GM19240 (cell line): Measurements from ENCODE around the gene MSN.
"Not testable (repeated sequence)": the region's sequence is repeated elsewhere in the genome, so short reads cannot be mapped to it uniquely, and the experiment has no call there.

ENCODE experiments used
- DNase-seq: peaks from one replicate; pipeline ENCODE4 v3.0.0; 2011; ENCODE audit warnings: low spot score; ENCODE audit not compliant: insufficient read length

Gene MSN

DNA sequence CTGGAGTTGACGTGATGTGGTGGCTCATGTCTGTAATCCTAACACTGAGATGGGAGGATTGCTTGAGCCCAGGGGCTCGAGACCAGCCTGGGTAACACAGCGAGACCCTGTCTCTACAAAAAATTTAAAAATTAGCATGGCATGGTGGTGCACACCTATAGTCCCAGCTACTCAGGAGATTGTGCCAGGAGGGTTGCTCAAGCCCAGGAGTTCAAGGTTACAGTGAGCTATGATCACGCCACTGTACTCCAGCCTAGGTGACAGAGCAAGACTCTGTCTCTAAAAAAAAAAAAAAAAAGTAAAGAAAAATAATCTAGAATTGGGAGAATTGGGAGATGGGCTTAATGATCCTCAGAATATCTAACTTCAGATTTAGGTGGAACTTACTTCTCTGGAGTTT is 51.1 kb downstream of the MSN start:
- no peak for DNase-seq

DNA sequence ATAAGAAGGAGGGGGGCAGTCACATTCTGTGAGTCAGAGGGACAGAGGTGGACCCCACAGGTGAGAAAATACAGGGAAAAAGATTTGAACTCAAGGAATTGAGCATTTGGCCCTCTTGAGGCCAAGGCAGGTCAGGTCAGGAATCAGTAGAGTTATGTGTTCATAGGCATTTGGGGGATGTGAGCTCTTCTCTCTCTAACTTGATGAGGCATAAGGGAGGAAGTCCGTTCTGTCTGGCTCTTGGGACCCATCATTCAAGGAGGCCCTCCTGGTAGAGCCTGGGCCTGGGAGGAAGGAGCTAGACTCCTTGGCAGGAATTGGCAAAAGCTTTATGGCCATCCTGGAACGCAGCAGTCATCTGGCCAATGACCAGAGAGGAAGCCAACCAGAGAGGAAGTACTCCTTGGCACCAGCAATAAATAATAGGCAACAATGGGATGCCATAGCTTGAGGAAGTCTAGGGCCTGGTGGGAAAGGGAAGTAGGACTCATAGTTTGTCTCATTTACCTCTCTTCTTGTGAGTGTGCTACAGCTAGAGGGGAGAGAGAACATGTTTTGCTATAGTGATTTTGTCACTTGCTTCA is 53.0 kb downstream of the MSN start:
- no peak for DNase-seq

DNA sequence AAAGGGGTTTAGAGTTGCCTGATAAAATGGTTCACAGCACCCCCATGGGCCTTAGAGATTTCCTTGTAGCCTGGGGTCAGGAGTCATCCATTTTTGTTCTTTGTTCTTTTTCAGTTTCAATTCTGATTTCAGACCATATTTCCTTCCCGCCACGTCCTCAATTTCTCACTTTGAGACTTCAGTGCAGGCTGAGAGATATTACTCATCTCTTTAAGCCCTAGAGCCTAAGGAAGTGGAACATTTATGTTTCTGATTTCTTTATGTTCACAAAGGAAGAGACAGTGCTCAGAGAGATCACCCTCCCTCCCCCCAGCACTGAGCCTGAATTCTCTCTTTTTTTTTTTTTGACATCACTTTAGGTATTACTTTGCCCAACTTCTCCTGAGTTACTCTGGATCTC is 56.3 kb downstream of the MSN start:
- DNase-seq = no peak

DNA sequence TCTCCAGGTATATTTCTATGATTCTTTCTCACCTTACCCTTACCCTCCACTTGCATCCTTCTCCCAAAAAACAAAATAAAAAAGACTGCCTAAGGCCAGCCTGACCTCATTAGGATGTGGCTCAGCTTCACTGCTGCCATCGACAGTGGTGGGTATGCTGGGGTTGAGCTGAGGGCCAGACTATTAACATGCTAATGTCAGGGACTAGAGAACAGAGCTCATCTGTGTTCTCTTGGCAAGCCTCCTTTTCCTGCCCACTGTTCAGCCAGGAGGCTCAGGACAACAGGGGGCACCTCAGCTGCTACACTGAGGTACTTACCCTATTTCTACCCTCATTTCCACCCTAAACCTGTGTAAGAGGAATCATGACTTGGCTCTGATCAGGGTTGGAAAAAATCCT is 59.3 kb downstream of the MSN start:
- DNase-seq = no peak

DNA sequence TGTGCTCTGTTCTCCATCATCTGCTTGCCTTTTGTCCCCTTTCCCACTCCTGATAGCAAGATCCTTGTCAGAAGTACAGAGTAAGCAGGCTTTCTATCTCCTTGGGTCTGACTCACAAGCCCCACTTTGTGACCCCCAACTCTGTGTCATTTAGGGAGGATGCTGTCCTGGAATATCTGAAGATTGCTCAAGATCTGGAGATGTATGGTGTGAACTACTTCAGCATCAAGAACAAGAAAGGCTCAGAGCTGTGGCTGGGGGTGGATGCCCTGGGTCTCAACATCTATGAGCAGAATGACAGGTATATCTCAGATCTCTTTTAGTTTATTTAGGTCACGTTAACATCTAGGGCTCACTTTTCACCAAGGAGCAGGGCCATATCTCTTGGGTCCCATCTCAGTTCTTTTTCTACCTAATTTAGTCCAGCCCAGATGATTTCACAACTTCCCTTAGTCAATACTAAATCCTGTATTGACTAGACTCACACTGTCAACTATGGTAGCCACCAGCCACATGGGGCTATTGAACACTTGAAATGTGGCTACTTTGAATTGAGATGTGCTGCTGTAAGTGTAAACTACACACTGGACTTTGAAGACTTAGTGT is 64.3 kb downstream of the MSN start:
- DNase-seq = no peak

DNA sequence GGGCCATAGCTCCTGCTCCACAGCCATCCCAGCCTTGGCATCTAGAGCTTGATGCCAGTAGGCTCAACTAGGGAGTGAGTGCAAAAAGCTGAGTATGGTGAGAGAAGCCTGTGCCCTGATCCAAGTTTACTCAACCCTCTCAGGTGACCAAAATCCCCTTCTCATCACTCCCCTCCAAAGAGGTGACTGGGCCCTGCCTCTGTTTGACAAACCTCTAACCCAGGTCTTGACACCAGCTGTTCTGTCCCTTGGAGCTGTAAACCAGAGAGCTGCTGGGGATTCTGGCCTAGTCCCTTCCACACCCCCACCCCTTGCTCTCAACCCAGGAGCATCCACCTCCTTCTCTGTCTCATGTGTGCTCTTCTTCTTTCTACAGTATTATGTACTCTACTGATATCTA is 73.5 kb downstream of the MSN start:
- DNase-seq = no peak

DNA sequence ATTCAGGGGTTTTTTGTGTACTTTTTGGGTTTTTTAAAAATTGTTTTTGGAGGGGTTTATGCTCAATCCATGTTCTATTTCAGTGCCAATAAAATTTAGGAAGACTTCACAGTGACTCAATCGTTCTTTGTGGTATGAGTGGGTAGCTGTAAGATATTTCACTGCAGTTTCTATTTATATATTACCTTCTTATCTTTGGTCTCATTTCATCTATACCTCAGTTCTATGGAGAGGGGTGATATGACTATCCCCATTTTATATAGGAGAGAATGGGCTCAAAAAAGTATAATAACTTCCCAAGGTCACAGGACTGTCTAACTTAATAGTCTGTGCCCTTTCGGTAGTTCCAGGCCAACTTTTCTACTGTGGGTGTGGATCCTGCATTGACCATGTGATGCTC is 74.4 kb downstream of the MSN start:
- DNase-seq = no peak

DNA sequence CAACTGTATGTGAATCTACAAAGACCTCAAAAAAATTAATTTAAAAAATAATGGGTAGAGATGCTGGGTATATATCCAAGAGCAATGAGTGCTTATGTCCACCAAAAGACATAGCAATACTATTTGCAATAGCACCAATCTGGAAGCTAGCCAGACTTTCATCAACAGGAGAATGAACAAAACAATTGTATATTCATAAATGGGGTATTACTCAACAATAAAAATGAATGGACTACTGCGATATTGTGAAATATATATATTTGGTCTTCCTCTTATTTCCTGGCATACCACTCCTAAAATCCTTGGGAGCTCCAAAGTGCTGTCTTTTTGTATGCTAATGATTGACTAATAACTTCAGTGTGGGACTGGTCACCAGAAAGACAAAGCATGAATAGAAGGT is 77.5 kb downstream of the MSN start:
- DNase-seq = no peak

DNA sequence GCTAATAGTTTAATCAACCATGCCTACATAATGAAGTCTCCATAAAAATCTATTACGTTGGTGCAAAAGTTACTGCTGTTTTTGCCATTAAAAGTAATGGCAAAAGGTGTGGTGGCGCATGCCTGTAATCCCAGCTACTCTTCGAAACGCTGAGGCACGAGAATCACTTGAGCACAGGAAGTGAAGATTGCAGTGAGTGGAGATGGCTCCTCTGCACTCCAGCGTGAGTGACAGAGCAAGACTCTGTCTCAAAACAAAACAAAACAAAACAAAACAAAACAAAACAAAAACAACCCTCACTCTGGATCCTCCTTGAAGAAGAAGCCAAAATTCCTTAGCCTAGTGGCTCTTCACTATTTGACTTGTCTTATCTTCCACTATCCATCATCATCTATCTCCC is 78.0 kb downstream of the MSN start:
- DNase-seq = no peak

DNA sequence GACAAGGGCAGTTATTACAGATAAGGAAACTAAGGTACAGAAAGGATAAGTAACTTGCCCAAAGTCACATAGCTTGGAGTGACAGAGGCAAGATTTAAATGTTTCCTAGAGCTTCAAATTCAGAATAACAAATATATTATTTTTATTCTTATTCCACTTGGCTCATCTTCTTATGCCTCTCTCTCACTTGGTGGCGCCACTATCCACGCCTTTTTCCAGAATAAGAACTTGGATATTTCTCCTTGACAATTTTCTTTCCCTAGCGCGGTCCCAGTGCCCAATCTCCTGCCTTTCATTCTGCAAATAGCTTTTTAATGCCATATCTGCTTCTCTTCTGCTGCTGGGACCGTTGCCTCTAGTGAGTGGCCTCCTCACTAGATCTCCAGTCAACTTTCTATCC is 78.5 kb downstream of the MSN start:
- no peak for DNase-seq

DNA sequence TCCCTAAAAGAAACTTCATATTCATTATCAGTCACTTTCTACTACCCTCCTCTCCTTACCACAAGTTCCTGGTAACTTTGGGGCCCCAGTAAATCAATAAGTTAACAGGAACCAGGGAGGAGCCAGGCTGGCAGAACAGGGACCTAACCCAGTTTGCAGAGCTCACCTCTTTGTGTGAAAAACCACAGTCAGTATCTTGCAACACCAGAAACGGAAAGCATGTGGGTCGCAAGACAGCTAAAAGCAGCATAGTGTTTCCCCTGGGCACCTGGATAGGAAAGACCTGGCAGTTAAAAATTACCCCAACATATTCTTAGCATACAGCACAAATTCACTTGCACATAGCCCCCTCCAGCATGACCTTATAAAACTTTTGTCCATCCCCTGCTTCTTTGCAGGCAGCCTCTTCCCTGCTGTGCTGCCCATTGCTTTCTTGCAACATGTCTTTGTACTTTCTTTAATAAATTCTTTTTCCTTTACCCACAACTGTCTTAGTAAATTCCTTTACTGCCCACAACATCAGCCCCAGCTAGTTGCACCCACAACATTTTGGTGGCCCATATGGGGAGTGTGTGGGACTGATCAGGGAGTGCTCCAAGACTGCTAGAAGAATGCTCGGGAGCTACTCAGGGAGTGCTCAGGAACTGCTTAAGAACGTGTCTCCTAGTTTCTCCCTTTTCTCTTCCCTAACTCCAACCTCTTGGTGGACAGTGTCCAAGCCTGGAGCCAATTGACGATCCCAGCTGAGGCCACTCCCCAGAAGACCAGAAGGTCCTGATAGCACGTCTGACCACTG is 83.4 kb downstream of the MSN start:
- DNase-seq = no peak

DNA sequence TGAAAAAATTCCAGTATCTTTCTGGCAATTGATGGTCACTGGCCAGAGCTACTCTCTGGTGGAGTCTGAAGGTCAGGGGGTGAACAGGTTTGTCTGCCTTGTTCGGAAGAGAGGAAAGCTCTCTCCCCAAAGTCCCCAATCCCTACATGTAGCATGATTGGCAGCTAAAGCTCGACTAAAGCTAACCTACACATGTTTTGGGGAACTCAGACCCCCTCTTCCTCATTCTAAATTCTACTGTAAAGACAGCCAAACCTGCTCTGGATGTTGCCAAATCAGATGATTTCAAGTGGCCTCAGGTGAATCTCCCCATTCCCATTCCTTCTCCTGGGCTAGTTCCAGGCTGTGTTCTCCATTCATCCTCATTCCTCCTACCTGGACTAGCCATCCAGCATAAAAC is 84.1 kb downstream of the MSN start:
- no peak for DNase-seq

DNA sequence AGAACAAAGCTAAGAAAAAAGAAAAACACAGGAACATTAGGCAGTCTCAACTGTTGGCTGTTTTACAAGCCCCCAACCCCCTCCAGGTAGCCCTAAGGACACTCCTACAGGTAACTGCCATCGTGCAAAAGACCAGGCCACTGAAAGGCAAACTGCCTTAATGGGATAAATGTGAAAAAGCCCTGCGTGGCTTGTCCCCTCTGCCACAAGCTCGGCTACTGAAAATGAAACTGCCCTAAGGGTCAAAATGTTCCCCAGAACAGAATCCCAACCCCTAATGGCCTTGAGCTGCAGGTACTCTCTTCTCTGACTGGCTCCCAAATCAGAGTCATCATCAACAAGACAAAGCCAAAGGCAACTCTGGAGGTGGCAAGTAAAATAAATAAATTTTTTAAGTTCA is 84.8 kb downstream of the MSN start:
- no peak for DNase-seq

DNA sequence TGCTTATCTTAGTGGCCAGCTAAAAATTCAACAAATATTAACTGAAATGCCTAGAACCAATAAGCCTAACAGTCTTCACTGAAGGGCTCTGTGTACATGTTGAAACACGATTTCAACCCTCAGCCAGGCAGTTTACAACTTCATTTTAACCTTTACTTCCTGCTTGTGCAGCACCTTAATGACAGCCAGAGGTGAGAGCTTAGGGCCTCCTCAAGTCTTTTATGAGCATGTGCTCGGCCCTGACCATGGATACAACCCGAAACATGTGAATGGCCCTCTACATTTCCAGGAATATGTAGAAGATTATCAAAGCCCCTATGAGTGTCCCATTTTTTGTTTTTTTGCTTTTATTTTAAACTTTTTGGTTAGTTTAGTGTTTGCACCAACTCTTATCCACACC is 88.3 kb downstream of the MSN start:
- no peak for DNase-seq

DNA sequence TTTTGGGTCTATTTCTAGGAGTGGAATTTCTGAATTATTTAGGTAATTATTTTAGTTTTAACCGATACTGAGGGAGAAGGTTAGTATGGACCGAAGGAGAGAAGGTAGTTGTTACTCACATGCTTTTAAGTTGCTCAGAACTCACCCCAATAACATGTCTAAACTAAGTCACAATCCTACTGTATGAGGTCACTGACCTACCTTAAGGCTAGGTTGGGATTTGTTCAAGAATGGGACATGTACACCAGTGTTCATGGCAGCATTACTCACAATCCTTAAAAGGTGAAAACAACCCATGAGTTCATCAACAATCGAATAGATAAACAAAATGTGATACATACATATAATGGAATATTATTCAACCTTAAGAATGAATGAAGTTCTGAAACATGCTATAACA is 90.5 kb downstream of the MSN start:
- DNase-seq = no peak

DNA sequence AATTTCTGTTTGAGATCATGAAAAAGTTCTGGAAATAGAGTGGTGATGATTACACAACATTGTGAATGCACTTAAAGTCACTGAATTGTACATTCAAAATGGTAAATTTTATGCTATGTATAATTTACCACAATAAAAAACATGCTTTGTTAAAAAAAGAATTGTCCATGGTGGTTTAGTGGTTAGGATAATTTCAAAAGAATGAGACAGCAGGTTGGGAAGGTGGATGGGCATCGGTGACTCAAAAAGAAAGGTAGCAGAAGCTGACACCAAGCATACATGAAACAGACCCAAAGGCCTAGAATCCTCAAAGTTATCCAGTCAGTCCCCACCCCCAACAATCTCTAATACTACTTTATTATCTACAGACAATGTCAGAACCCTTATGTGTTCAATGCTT is 91.1 kb downstream of the MSN start:
- DNase-seq = no peak

DNA sequence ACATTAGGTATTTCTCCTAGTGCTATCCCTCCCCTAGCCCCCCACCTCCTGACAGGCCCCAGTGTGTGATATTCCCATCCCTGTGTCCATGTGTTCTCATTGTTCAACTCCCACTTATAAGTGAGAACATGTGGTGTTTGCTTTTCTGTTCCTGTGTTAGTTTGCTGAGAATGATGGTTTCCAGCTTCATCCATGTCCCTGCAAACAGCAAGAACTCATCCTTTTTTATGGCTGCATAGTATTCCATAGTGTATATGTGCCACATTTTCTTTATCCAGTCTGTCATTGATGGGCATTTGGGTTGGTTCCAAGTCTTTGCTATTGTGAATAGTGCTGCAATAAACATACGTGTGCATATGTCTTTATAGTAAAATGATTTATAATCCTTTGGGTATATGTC is 92.1 kb downstream of the MSN start:
- DNase-seq = not testable (repeated sequence)

DNA sequence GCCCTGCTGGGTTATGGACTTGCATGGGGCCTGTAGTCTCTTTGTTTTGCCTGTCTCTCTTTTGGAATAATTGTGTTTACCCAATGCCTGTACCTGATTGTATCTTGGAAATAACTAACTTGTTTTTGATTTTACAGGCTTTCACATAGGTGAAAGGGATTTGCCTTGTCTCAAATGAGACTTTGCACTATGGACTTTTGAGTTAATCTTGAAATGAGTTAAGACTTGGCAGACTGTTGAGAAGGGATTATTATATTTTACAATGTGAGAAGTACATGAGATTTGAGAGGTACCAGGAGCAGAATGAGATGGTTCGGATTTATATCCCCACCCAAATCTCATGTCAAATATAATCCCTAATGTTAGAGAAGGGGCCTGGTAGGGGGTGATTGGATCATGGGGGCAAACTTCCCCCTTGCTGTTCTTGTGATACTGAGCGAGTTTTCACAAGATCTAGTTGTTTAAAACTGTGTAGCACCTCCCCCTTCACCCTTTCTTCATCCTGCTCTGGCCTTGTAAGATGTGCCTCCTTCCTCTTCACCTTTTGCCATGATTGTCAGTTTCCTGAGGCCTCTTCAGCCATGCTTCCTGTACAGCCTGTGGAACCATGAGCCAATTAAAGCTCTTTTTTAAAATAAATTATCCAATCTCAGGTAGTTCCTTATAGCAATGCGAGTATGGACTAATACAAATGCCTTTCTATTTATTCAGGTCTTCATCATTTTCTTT is 102.3 kb downstream of the MSN start:
- no peak for DNase-seq

DNA sequence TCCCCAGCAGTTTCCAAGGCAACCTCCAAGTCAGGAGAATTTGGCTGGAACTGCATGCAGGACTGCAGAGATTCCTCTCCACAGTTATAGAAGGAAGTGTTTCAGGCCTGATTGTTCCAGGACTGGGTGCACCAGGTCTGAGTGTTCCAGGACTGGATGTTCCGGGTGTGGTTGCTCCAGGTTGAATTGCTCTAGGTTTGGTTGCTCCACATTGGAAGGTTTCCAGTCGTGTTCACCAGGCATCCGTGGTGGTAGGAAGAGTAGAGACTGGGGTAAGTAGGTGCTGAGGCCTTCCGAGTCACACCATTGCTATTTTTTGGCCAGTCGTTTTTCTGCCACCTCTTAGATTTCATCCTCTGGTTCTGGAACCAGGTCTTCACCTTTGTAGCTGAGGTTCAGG is 105.4 kb downstream of the MSN start:
- DNase-seq = no peak

DNA sequence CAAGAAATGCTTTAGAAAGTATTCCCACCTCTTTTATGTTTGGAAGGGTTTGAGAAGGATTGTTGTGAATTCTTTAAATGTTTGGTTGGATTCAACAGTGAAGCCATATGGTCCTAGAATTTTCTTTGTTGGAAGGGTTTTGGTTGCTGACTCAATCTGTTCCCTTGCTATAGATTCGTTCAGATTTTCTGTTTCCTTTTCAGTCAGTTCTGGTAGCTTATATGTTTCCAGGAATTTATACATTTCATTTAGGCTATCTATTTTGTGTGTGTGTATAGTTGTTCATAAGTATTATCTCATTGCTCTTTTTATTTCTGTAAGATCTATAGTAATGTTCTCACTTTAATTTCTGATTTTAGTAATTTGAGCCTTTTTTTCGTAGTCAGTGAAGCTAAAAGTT is 114.4 kb downstream of the MSN start:
- no peak for DNase-seq

DNA sequence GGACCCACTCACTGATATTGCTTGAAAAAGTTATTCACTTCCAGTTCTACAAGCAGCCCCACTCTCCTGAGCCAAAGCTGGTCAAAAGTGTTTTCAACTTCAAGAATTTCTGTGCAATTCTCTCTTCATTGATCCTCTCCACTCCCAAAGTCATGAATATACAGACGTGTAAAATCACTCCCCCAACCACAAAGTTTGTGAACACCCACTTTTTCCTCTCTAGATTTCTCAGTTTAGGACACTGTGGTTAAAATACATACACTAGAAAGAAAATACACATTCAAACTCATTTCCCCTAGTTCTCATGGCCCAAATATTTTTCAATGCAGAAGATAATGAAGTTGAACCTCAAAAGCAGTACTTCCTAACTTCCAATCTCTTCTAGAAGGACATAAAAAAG is 116.3 kb downstream of the MSN start:
- DNase-seq = no peak
